Hepatocyte (in vitro differentiated cells): Measurements from ENCODE around the gene BRS3.

Experiments
- CTCF ChIP-seq: fragments of 200-600 bp; sonication (generic); IDR thresholded peaks from 2 replicates; pipeline ENCODE4 v1.5.1; 2016; ENCODE audit warnings: antibody characterized with exemption, mild to moderate bottlenecking; ENCODE audit not compliant: poor library complexity
- EZH2 ChIP-seq: fragments of 200-600 bp; sonication (generic); IDR thresholded peaks from 2 replicates; pipeline ENCODE4 v1.6.1; 2016; ENCODE audit warnings: antibody characterized with exemption, mild to moderate bottlenecking, borderline replicate concordance

GRCh38 chrX:136475236-136475635 lies 12.5 kb upstream of the BRS3 start:
- TF ChIP-seq CTCF (no peak), EZH2 (no peak)
